GM18498 (cell line): ENCODE measurements around the gene SSR1.

Experiments used
- ATAC-seq: cut with Tn5 transposase; IDR thresholded peaks from one replicate; pipeline ENCODE4 v1.9.1; 2021; ENCODE audit warnings: mild to moderate bottlenecking, moderate library complexity; ENCODE audit not compliant: unreplicated experiment

SSR1 gene

GRCh38 chr6:7241709-7242645 lies 71.0 kb downstream of the SSR1 start:
- ATAC-seq, result no peak

- no peak for ATAC-seq
Observed at GRCh38 chr6:7241160-7241559, 71.8 kb downstream of the SSR1 start.

GRCh38 chr6:7240351-7240750 lies 72.6 kb downstream of the SSR1 start:
- ATAC-seq, result no peak

- ATAC-seq, result no peak
Observed at GRCh38 chr6:7239590-7239948, 73.4 kb downstream of the SSR1 start.

DNA sequence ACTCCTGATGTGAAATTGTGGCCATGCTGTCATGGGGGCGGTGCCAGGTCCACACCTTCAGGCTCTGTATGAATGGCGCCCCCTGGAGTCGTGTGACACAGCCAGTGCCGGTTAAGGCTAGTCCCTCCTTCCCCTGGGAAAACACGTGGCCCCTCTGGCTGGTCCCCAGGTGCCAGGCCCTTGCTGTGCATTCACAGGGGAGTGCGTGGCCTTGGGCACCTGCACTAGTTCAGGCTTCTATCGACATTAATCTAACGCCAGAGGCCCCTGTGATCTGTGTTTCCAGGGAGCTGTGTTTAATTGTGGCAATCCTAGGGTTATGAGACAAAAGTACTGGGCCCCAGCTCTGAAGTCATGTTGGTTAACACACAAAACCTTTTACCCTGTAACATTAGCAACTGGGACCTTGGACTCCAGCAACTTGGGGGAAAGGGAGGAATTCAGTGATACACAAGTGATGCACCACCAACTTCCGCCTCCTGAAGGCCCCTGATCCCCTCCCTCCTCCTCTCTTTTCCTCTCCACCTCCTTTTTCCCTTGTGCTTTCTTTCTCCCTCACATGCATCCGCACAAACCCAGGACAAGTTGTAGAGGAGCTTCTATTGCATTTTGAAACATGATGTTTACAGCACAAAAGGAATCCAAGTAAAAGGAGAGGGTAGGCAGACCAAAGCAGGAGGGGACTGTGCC lies 74.0 kb downstream of the SSR1 start:
- ATAC-seq, result peak; percentile 43

DNA sequence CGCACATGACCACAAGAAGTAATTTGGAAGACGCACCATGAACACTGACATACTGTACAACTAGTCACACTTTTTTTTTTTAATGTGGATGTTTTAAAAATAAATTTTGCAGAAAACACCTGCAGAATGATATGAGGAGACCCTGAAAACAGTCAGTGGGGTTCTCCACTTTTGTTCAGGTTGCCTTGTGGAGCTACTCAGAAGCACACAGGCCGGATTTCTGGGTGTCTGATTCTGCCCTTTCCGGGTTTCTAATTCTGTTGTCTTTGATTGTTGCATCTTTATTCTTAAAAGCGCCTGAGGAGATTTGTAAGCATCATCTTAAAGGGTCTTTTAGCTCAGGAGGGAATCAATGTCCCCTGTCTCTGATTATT lies 74.5 kb downstream of the SSR1 start:
- ATAC-seq, result no peak

GRCh38 chr6:7237653-7238188 lies 75.3 kb downstream of the SSR1 start:
- no peak for ATAC-seq

DNA sequence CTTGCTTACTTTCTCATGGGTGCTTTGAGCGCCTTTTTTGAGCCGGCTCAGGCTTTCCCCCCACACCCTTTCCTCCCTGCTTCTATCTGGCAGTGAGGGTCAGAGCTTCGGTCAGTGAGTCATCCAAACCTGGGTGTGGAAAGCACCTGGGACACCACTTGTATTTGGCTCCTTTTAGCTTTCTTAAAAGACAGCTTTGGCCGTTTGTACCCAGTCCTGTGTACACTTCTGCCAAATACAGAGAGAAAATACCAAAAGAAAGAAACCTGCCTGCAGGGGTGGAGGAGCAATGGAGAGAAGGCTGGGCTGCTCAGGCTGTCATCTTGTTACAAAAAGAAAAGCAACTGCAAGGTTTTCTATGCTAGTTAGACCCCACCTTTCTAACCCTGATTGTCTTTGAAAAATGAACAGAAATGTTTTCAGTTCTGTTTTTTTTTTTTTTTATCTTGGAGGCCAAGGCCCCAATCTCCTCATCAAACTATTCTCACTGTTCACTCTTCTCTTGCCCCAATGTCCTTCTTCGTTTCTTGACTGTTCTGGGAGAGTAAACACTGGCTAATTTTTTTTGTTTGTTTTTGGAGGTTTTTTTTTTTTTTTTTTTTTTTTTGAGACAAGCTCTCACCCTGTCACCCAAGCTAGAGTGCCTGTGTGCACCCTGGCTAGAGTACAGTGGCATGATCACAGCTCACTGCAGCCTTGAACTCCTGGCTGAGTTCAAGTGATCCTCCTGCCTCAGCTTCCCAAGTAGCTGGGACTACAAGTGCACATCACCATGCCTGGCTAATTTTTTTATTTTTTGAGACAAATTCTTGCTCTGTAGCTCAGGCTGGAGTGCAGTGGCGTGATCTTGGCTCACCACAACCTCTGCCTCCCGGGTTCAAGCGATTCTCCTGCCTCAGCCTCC lies 76.4 kb downstream of the SSR1 start:
- ATAC-seq, result peak; percentile 60

DNA sequence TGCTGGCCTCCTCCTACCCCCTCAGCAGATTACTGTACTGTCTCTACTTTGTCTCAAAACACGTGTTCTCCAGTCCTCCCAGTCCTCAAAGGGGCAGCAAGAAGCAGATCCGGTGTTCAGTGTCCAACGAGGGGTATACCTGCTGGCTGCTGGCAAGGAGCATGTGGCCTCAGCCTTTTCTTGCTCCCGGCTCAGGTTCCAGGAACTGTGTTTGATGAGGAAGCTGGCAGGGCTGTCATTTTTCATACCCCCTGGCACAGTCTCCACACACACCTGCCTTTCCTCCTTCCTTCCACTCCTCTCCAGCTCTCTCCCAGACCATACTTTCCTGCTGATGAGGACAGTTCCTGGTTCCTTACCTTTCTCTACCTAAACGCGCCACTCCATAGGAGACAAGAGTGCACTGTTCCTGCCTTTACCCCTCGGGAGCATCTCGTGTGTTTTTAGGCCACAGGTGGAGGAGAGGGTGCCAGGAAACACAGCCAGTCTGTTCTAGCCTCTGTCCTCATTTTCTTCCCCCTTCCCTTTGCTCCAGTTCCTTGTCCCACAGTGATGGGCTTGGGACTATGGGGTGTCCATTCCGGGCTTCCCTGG lies 77.2 kb downstream of the SSR1 start:
- ATAC-seq, result no peak

- ATAC-seq, result no peak
Observed at GRCh38 chr6:7234547-7234946, 78.5 kb downstream of the SSR1 start.

- ATAC-seq, result no peak
Observed at GRCh38 chr6:7232351-7232750, 80.6 kb downstream of the SSR1 start.

- no peak for ATAC-seq
Observed at GRCh38 chr6:7230956-7231713, 81.9 kb downstream of the SSR1 start.

- no peak for ATAC-seq
Observed at GRCh38 chr6:7230327-7230691, 82.7 kb downstream of the SSR1 start.

GRCh38 chr6:7229376-7230326 lies 83.3 kb downstream of the SSR1 start:
- no peak for ATAC-seq

DNA sequence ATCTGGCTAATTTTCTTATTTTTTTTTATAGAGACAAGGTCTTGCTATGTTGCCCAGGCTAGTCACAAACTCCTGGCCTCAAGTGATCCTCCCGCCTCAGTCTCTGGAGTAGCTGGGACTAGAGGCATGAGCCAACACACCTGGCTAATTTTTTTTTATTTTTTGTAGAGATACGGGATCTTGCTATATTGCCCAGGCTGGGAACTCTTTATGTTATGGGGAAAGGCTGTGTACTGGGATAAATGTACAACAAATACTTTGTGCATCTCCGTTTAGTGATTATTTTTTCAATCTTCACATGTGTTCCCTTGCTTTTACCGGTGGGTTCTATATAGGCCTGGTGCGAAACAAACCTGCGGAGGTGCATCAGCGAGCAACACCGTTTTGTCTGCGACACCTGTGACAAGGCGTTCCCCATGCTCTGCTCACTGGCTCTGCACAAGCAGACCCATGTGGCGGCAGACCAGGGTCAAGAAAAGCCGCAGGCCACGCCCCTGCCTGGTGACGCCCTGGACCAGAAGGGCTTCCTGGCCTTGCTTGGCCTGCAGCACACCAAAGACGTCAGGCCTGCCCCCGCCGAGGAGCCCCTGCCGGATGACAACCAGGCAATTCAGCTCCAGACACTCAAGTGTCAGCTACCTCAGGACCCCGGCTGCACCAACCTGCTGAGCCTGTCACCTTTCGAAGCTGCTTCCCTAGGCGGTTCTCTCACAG lies 84.2 kb downstream of the SSR1 start:
- no peak for ATAC-seq

GRCh38 chr6:7224731-7225130 lies 88.3 kb downstream of the SSR1 start:
- ATAC-seq, result no peak

DNA sequence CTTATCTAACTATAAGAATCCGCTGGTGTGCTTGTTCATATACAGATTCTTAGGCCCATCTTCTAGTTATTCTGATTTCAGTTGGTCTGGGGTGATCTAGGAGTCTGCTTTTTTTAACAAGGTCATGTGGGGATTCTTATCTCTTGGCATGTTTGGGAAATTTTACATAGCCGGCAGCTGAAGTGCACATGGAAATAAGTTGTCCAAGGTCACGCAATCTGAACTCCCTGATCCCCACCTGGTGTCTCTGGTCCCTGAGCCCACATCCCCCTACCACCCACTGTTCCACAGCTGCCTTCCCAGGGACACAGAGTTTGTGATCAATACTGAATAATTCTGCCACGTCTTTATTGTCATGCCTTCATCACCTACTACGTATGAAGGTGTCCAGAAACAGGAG lies 90.8 kb downstream of the SSR1 start:
- no peak for ATAC-seq

GRCh38 chr6:7219310-7219709 lies 93.7 kb downstream of the SSR1 start:
- ATAC-seq, result no peak
